Measurements from ENCODE around the gene UHRF1.

Gene UHRF1

GRCh38 chr19:4991996-4992698 is 82.8 kb downstream of the UHRF1 start:
- no peak for DNase-seq

GRCh38 chr19:4993683-4994082 is 84.4 kb downstream of the UHRF1 start:
- DNase-seq: no peak

DNA sequence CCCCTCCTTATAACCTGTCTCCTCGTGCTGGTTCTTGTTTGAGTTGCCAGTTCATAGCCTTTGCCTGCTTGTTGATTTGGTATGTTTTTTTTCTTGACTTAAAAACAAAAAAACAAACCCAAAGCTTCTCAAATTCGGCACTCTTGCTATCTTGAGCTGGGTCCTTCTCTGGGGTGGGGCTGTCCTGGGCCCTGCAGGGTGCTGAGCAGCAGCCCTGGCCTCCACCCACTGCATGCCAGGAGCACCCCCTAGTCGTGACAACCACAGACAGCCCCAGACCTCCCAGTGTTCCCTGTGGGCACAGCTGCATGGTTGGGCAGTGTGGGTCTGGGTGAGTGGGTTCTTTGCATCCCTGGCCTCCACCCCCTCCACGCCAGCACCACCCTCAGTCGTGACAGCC is 87.4 kb downstream of the UHRF1 start:
- no peak for DNase-seq

DNA sequence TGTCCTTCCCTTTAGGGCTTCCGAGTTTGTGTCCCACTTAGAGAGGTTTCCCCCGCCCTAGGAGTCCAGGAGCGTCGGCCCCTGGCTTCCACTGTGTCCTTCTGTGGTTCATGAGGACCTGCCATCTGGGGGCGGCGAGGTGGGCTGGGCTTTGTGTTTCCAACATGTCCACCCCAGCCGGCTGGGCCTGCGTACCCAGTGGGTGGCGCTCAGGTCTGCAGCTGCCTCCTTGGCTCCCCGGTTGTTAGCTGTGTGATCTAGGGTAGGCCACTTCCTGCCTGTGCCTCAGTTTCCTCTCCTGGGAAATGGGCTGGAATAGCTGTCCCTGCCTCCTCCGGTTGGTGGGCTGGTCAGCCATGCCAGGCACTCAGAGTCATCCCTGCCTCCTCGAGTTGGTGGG is 88.0 kb downstream of the UHRF1 start:
- DNase-seq: no peak

GRCh38 chr19:5000120-5000611 is 90.9 kb downstream of the UHRF1 start:
- DNase-seq: no peak

DNA sequence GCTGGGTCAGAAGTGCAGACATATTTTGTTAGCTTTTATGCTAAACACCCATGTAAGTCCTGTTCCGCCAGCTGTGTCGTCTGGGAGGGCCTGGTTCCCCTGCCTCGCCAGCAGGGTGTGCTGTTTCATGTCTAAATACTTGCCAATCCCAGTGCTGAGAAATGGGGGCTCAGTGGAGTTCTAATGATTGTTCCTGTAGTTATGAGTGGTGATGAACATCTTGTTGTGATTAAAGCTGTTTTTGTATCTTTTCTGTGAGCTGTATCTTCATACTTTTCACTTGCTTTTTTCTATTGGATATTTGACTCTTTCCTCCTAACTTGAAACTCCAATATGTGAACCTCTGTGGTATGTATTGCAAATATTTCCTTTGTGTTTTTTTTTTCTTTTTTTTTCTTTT is 92.3 kb downstream of the UHRF1 start:
- DNase-seq: peak; percentile 31

DNA sequence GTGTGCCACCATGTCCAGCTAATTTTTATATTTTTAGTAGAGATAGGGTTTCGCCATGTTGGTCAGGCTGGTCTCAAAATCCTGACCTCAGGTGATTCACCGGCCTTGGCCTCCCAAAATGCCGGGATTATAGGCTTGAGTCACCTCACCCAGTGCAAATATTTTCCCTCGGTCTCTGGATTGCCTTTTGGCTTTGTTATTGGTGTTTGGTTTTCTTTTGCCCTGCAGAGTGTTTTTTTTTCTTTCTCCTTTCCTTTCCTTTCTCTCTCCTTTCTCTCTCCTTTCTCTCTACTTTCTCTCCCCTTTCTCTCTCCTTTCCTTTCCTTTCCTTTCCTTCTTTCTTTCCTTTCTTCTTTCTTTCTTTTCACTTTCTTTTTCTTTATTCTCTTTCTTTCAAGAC is 92.8 kb downstream of the UHRF1 start:
- no peak for DNase-seq

- DNase-seq: no peak
Measured at GRCh38 chr19:5003781-5004180, 94.5 kb downstream of the UHRF1 start.

- no peak for DNase-seq
Measured at GRCh38 chr19:5005096-5005495, 95.8 kb downstream of the UHRF1 start.

- DNase-seq: no peak
Measured at GRCh38 chr19:5006201-5006600, 96.9 kb downstream of the UHRF1 start.

DNA sequence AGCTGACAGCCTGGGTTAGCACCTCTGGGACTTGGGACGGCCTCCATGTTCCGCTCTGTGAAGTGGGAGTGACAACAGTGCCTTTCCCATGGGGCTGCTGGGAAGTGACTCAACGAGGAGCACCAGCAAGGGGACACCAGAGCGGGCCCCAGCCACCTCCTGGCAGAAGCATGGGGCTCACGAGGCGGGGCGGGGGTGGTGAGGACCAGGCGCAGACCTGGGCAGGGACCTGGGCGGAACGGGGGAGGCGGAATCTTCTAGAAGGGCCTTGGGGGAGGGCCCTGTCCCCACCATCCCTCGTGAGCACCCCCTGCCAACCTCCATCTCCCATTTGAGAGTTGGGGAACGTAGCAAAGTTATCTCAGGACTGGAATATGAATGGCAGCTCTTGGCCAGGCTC is 97.5 kb downstream of the UHRF1 start:
- DNase-seq: no peak

Measured in CD4-positive, alpha-beta T cell treated with Interleukin-12 subunit alpha and Interleukin-12 subunit beta, for 1 hour (primary cell).